GM04503 (cell line): Measurements from ENCODE around the gene KIF21A.
"Not testable (repeated sequence)": the region's sequence is repeated elsewhere in the genome, so short reads cannot be mapped to it uniquely, and the experiment has no call there.

Experiments used
- DNase-seq: peaks from one replicate; pipeline ENCODE4 v3.0.0-alpha.2; 2012; ENCODE audit warnings: low read depth

Gene KIF21A

DNA sequence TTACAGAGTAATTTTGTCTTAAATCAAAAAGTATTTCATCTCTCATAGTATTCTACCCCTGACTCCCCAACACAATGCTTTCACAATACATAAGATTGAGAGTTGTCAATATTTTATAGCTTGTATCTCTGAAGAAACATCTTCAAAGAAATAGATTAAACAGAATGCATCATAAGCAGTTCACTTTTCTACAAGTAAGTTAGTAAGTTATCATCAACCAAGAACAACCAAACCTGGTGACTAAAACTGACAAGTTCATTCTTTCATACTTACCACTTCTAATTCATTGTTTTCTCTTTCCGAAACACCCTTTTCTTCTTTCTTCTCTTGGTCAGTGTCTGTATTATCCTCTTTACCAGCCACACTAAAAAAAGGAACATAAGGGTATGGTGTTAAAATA is 101.2 kb downstream of the KIF21A start:
- no peak for DNase-seq

DNA sequence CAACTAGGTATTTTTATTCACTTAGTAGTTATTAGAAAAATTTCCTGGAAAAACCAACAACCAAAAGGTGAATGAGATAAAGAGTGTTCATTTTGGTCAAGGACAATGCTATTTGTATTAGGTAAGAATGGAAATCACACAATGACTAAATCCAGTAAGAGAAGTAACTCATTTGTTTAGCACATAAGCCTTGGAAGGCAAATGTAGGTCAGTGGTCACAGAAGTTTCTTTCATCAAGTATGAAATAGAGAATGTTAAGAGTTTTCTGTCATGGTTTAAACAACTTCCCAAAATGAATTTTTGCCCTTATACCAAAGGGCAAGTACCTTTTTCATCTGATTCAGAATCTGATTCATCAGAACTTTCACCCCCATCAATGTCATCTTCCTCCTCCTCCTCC is 101.7 kb downstream of the KIF21A start:
- no peak for DNase-seq

DNA sequence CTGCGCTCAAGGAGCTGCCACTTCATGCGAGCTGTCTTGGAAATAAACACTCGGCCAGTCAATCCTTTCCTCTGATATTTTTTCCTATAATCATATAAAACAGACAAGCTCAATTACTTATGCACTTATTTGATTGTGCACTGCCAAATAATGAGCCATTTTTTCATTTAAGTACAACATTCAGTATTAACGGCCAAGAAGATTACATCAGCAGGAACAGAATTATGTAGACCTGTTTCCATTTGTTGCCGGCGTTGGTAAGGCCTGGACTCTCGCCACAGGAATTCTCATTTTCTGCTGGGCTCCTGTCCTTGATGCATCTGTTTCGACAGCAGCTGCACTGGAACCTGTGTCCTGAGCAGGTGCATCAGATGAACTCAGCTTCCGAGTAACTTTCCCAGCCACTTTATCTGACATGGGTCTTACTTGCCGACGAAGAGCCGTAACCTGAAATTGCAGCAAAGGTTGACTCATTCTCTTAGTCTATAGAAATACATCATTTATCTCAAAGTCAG is 110.2 kb downstream of the KIF21A start:
- no peak for DNase-seq

DNA sequence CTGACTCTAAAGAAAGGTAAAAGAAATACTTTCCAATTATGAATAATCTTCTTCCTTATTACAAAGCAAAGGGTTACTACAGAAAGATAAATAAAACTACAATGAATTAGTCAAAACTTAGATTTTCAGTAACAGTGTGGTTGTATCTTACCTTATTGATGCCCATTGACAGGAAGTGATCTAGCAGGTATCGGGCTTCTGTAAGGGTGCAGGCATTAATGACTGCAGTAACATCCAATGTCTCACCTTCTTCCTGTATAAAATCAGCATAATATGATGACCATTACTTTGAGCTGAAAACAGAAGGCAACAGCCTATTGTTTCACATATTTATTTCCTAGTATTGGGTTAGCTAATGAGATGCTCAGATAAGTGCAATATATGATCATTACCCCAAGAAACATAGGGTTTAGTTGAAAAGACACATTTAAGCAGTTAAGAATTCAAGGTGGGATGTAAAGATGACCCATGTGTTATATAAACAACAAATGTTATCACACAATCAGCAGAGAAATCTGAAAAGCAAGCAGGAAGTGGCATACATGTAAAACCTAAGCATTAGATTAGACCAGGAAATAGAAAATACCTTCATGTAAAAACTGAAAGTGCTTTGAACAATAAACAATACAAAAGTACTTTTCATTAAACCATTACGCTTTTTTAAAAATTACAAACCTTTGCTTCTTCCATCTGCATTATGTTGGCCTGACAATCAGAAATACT is 111.2 kb downstream of the KIF21A start:
- DNase-seq = no peak

DNA sequence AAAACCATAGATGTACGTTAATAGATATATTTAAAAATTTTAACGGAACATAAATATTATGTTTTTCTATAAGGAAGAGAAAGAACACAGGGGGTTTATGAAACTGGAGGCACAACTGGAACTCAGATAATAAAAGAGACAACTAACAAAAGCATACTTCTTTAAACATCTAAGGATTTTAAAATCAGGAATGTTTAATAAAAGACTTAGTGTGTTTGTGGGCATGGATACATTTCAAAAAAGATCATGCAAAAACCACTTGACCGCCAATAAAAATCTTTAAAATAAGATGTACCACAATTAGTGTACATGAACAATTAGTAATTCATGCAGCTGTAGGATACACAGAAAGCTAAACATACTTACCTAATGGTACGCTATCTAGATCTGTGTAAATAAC is 113.0 kb downstream of the KIF21A start:
- DNase-seq = no peak

DNA sequence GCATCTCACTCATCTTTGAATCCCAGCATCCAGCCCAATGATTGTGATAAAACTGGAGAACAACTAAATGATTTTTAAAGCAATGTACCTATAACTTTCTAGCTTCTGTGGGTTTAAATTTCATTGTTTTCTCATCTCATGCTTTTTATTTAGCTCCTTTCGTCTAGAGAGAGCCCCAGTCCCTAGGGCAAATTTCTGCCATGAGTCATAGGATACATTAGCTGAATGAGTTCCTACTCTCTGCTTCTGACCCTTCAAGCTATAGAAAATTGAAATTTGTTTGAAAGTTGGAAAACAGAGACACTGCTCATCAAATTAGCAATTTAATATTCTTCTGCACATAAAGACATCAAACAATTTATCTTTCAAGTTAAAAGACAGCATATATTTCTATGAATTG is 113.9 kb downstream of the KIF21A start:
- no peak for DNase-seq

DNA sequence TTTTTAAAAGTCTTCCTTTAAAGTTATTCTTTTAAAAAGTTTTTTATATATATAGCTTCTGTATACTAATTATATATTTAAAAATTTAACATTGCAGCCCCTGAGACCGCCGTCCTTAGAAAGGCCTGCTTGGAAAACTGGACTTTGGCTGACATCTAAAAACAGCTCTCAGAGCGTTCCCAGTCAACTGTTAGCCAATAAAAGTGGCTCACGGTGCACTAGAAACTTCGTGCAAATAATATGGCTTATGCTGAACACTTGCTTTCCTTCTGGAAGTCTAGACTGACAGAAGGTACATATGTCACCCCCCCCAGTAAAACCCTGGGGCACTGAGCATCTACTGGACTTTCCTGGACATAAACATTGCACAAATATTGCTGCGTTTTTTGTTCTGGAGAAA is 115.0 kb downstream of the KIF21A start:
- no peak for DNase-seq

DNA sequence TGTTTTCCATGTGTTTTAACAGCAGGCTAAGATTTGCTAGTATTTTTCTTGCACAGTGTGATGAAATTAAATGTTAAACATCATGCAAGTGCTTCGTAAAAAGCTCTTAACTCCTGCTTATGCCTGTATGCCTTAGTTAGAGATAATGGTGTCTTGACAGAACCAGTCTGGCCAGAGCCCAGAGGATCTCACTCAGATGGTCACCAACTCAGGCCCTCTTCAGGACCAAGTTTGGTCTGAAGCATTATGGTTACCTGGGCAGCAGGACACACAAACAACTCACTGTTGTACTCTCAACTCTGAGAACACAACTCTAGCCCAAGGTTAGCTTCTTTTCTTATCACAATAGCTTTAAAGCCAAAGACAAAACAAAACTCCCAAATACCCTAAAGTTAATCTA is 115.4 kb downstream of the KIF21A start:
- DNase-seq = no peak

DNA sequence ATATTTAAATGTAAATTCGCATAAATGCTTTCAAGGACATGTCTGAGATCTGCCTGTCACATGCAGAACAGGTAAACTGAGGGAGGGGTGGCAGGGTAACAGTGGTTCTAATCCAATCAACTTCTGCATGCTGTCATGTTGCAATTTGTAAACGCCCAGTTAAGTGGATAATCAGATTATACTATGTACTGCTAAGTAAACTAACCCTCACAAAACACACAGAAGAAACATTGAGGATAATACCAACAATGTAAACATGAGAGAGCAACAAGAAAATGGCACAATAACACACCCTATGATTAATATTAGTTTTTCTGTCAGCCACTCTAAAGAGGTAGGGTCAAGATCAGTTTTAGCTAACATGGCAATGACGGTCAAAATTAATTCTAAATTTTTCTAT is 123.7 kb downstream of the KIF21A start:
- DNase-seq = no peak

DNA sequence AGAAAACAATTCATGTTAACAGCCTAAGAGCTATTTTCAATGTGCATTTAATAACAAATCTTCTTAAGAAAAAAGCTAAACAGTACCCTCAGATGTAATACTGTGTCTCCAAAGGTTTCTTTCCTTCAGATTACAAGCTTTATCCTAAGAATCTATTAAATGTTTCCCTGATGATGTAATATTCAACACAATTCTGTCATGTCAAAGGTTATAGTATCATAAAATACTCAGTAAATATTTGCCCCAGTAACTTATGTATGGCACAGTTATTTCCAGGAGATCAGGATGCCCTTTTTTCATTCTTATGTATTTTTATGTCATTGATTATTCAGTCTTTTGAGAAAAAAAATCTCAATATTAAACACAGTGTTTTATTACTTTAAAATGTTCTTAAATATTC is 128.4 kb downstream of the KIF21A start:
- DNase-seq = no peak

DNA sequence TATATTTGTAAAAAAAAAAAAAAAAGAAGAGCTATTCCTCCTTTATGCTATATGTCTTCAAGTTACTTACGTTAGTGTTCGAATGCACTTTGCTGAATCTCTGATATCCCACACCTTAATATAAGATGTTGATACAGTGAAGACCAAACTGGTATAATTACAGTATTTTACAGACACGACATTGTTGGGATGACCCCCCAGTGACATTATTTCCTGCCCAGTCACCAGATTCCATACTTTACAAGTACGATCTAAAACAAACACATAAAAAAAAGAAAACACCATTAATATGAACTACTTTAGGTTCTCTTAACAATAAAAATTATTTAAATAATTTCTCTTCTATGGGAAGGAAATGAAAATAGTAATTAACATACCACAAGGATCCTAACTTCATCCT is 133.4 kb downstream of the KIF21A start:
- no peak for DNase-seq

DNA sequence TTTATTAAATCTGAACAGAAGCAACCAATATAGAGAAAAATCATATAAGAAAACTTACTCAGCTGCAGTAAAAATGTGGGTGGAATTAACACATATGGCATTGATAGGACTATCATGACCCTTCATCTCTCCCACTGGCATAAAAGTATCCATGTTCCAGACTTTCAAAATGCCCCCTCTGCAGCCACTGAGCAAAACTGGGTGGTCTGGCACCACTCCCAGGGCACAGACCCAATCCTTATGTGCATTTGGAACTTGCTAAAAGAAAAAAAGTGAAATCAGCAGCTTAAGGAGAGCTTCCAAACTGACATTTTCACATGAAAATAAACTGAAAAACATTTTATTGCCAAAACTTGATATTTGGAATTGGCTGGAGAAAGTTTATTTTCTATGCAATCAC is 141.5 kb downstream of the KIF21A start:
- DNase-seq = no peak

DNA sequence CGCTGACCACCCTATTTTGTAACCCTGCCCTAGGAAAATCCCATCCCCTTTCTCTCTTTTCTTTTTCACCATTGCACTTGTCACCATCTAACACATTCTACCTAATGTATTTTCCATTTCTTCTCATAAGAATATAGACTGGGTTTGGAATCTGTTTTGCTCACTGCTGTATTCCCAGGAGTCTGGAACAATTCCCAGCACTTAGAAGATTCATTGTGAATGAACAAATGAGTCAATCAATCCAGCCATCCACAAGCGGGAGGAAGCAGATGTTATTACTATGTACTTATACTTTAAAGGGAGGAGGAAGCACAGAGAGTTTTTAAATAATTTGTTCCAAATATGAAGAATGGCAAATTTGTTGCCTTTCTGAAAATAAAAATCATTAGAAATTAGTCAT is 142.1 kb downstream of the KIF21A start:
- DNase-seq = no peak

DNA sequence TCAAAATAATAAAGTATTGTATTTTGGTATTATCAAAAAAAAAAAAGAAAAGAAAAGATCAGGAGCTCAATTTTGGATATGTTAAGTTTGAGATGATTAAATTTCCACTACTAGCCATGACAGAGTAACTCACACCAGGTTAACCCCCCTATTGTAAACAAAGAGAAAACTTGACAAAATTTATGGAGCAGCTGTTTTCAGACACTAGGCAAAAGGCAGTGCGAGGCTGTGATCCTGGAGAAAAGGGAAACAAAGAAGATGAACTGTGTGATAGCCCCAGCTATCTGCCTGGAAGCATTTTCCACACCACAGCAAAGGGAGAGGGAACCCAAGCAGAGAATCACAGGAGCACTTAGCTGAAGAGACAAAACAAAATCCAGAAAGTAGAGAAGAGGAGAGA is 145.0 kb downstream of the KIF21A start:
- DNase-seq = no peak

DNA sequence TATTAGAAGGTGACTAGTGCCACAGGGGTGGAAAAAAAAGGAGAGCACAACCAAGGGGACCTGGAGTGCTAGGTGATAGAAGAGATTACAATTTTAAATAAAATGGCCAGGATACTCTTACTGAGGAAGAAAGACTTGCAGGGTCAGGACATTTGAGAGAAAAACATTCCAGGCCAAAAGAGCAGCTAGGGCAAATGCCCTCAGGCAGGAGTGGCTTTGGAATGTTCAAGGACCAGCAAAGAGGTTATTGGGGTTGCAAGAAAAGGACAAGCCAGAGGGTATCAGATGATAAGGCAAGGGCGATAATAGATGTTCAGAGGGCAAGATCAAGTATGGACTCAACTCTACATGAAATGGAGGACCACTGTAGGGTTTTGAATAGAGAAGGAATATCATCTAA is 146.4 kb downstream of the KIF21A start:
- no peak for DNase-seq

DNA sequence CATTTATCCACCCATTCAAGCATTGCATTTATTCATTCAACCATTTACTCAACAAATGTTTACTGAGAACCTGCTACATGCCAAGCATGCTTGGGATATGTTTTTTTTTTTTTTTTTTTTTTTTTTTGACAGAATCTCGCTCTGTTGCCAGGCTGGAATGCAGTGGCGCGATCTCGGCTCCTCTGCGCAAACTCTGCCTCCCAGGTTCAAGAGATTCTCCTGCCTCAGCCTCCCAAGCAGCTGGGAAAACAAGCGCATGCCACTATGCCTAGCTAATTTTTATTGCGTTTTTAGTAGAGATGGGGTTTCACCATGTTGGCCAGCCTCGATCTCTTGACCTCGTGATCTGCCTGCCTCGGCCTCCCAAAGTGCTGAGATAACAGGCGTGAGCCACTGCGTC is 147.3 kb downstream of the KIF21A start:
- not testable (repeated sequence) for DNase-seq

DNA sequence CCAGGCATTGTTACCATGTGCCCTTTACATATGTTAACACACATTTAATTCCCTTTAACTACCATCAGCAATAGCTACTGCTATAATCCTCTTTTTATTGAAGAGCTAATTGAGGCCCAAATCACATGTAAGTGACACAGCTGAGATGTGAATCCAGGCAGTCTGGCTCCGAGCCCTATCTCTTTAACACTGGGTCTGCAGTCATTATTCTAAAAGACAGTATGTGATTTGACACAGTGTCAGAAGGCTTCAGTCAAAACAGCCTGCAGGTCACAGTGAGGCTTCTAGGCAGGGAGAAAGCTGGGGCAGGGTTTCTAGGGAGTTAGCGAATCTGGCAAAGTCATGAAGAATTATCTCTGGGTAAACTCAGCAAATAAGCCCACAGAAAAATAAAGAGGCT is 148.2 kb downstream of the KIF21A start:
- DNase-seq = no peak

DNA sequence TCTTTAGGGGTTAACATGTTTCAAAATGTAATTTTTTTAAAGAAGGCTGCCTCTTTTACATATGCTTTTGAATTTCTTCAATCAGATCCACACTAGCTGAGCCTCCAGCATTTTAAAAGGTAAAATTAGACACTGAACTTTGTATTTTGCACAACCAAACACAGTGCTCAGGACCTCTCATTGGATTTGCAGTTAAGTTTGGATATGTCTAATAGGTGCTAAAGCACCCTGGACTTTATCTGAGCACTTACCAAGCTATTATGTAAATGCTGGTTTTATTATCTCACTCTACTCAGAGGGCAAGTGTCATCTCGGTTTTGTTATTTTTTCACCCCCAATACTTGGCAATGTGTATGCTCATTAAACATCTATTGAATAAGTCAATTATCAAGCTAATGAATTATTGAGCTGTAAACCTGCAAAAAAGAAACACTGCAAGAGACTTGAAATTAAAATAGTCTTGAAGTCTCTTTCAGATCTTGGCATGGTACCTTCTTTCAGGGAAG is 150.7 kb downstream of the KIF21A start:
- no peak for DNase-seq

DNA sequence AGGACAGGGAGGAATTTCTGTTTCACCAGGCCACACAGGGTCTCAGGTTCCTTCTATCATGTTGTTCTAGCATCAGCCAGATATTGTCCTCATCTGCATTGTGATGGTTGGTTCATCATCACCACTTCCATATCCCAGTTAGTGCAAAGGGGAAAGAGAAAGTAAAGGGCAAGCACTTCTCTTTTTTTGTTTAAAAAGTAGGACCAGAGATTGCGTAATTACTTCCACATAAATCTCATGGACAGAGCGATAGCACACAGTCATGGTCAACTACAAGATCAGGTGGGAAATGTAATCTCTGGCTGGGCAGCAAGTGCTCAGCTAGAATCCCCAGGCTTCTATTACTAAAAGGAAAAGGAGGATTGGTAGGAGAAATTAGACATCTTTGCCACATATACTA is 155.1 kb downstream of the KIF21A start:
- no peak for DNase-seq

DNA sequence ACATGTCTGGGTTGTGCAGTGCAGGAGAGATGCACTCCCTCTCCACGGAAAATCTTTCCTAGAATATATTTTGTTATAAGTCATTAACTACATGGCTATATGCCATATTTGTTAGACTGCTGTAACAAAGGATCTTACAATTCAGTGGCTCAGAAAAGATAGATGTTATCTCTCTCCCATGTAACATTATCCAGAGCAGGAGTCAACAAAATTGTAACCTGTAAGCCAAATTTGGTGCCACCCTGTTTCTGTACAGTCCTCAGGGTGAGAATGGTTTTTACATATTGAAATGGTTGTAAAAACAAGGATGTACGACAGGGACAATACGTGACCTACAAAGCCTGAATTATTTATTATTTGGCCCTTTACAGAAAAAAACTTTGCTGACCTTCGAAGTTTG is 155.5 kb downstream of the KIF21A start:
- DNase-seq = no peak

DNA sequence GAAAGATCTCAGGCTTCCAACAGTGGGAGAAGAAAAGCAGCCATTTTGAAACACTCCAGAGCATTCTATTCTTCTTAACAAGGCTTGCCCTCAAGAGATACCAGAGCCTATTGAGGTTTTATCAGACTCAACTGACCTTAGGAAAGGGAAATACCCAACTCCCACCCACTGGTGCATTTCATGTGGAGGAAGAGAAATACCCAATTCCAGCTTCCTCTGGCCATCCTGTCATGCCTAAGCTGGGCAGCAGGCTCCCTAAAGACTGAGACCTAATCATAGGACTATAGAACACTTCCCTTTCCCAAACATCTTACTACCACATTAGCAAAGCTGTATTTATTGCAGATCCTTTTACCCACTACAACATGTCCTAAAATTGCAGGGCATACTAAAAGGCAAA is 164.5 kb downstream of the KIF21A start:
- no peak for DNase-seq

DNA sequence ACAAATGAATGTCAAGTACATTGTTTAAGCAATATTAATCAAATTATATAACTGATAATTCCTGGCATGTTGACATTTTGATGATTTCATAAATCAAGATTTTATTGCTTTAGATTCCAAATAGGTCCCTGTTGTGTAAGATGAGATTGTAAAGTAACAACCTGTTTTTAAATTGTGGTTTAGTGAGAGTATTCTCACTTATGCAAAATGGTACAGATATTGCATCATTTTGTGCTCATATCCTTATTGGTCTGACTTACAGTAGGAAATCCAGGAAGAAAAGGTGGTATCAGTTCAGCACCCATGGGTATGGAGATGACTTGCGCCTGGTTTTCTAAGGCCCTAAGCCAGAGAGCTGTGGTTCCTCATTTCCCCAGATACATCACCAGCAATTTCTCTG is 165.5 kb downstream of the KIF21A start:
- no peak for DNase-seq

DNA sequence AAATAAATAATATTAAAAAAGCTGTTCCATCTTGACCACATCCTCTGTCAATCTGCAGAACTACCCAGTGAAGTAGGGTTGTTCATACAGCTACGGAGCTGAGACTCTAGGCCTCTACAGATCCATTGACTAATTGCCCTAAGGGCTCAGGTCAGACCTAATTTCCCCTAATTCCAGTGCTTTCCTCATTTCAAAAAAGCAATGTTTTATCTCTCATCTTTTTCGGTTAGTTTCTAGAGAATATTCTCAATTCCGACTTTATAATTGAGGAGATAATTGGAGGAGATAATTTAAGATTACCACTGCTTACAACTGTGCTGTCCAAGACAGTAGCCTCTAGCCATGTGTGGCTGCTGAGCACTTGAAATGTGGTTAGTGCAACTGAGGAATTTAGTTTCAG is 167.1 kb downstream of the KIF21A start:
- no peak for DNase-seq
